HCT116 (cell line): ENCODE measurements around the gene PLA2G4B.

ENCODE experiments used
- ATF3 ChIP-seq: IDR thresholded peaks from 2 replicates; pipeline ENCODE4 v1.6.1; 2012
- EZH2 ChIP-seq: fragments of 200-600 bp; sonication (generic); IDR thresholded peaks from 2 replicates; pipeline ENCODE4 v1.6.1; 2017; ENCODE audit warnings: antibody characterized with exemption, mixed run types
- POLR2A ChIP-seq: IDR thresholded peaks from 2 replicates; pipeline ENCODE4 v1.7.0; 2011; ENCODE audit warnings: borderline replicate concordance; ENCODE audit not compliant: insufficient read depth, insufficient read length; ENCODE audit errors: extremely low read depth
- POLR2AphosphoS5 ChIP-seq: IDR thresholded peaks from 2 replicates; pipeline ENCODE4 v1.6.1; 2011; ENCODE audit warnings: mild to moderate bottlenecking, low read depth, low read length, moderate library complexity
- REST ChIP-seq: IDR thresholded peaks from 2 replicates; pipeline ENCODE4 v1.6.1; 2012; ENCODE audit warnings: low read depth
- SP1 ChIP-seq: IDR thresholded peaks from 2 replicates; pipeline ENCODE4 v1.6.1; 2012; ENCODE audit warnings: low read depth
- TCF7L2 ChIP-seq: IDR thresholded peaks from 2 replicates; pipeline ENCODE4 v1.7.0; 2011; ENCODE audit warnings: borderline replicate concordance, inconsistent platforms; ENCODE audit not compliant: insufficient read depth, insufficient read length; ENCODE audit errors: extremely low read depth
- YY1 ChIP-seq: IDR thresholded peaks from 2 replicates; pipeline ENCODE4 v1.6.1; 2011; ENCODE audit warnings: low read length, low read depth, moderate library complexity, mild to moderate bottlenecking; ENCODE audit not compliant: insufficient replicate concordance; ENCODE audit errors: extremely low read depth
- ZFX ChIP-seq: fragments of 450-650 bp; IDR thresholded peaks from 2 replicates; pipeline ENCODE4 v1.6.1; 2017
- ZNF274 ChIP-seq: fragments of 200-500 bp; sonication (Bioruptor generic); IDR thresholded peaks from 2 replicates; pipeline ENCODE4 v1.6.1; 2014; ENCODE audit warnings: mild to moderate bottlenecking, low read depth, low read length, inconsistent platforms
- TF ChIP-seq, protein P1 (sequence below), 3 experiments: fragments of 200-600 bp in 1 of 3; sonication (generic) in 1 of 3; IDR thresholded peaks in 2 of 3; conservative IDR thresholded peaks in 1 of 3; 2 replicates each; pipeline ENCODE4 v1.5.1; 2012 to 2017; ENCODE audit warnings: low read depth in 2 of 3, low read length in 2 of 3, antibody characterized with exemption in 1 of 3, borderline replicate concordance in 1 of 3, control low read depth in 1 of 3, mild to moderate bottlenecking in 1 of 3, mixed read lengths in 1 of 3, mixed run types in 1 of 3, moderate library complexity in 1 of 3; ENCODE audit not compliant: insufficient read depth in 1 of 3

- TF ChIP-seq REST: no peak
- TF ChIP-seq, protein P1, sequence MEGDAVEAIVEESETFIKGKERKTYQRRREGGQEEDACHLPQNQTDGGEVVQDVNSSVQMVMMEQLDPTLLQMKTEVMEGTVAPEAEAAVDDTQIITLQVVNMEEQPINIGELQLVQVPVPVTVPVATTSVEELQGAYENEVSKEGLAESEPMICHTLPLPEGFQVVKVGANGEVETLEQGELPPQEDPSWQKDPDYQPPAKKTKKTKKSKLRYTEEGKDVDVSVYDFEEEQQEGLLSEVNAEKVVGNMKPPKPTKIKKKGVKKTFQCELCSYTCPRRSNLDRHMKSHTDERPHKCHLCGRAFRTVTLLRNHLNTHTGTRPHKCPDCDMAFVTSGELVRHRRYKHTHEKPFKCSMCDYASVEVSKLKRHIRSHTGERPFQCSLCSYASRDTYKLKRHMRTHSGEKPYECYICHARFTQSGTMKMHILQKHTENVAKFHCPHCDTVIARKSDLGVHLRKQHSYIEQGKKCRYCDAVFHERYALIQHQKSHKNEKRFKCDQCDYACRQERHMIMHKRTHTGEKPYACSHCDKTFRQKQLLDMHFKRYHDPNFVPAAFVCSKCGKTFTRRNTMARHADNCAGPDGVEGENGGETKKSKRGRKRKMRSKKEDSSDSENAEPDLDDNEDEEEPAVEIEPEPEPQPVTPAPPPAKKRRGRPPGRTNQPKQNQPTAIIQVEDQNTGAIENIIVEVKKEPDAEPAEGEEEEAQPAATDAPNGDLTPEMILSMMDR (IDR thresholded peaks at IDR 0.05 in 2 of 3, conservative IDR thresholded peaks at IDR 0.05 in 1 of 3; ENCODE audit: borderline replicate concordance in 1 of 3, insufficient read depth in 1 of 3, low read depth in 2 of 3, low read length in 2 of 3): no peak
- no peak for TF ChIP-seq EZH2
- TF ChIP-seq POLR2A: no peak
- TF ChIP-seq ZFX: no peak
- TF ChIP-seq YY1: no peak
- TF ChIP-seq ATF3: no peak
- TF ChIP-seq ZNF274: no peak
- TF ChIP-seq POLR2AphosphoS5: no peak
- TF ChIP-seq SP1: no peak
- TF ChIP-seq TCF7L2: no peak
These were observed 16.2 kb upstream of the PLA2G4B start for GRCh38 chr15:41822471-41822870.
